Suppressor macrophage treated with lipopolysaccharide for 4 hours (primary cell): ENCODE measurements around the gene CALML5.
A peak's percentile ranks its signal among the peaks of the same experiment; 100 is the strongest.
"Not testable (repeated sequence)": the region's sequence is repeated elsewhere in the genome, so short reads cannot be mapped to it uniquely, and the experiment has no call there.

ENCODE experiments used
- DNase-seq: peaks from one replicate; pipeline ENCODE4 v3.0.0-alpha.2; 2020

CALML5 gene

DNA sequence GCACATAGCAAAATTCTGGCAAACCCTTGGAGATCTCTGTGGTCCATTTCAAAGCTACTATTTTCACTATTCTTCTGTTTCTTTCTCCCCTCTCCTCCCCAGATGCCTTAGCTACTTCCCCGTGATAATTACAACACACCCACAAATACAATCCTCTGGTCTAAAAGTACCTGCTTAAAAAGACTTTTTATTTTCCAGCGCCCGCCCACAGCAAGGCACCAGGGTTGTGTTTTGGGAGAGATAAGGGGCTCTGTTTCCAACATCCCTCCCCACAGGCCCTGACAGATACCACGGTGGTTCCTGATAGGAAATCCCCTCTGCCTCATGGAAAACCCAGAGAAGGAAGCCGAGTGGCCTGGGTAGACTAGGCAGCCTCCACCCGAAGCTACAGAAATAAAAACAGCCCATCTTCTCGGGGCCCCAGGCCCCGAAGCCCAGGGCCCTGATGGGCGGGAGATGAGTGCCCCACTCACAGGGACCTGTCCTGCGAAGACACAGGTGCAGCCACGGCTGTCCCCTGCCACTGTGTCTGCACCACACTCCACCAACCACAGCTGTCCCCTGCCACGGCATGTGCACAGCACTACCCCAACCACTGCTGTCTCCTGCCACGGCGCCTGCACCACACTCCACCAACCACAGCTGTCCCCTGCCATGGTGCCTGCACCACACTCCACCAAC, 19.7 kb downstream of the CALML5 start:
- peak; percentile 26 for DNase-seq

DNA sequence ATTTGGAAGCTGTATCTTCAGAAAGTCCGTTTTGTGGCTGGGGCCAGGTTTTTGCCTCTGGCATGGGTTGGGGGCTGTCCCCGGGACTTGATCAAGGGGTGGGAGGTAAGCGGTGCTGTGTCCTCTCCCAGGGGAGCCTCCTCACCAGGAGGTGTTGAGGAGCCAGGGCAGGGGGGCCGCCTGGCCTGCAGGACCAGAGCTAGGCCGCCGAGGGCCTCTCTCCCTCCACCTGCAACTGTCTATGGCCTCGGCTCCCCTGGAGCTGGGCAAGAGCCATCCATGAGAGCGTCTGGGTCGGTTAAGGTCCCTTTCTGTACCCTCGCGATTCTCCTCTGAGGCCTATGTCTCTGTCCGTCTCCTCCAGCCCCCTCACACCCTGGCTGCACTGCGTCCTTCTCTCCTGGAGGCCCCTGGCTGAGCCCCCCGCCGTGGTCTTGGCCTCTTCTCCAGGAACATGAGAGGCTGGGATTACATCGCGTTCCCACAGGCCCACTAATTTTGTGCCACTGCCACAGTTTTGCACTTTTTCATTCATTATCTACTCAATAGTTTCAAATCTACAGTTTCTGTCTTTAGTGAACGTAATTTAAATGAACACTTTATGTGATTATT, 20.6 kb downstream of the CALML5 start:
- DNase-seq, result no peak

DNA sequence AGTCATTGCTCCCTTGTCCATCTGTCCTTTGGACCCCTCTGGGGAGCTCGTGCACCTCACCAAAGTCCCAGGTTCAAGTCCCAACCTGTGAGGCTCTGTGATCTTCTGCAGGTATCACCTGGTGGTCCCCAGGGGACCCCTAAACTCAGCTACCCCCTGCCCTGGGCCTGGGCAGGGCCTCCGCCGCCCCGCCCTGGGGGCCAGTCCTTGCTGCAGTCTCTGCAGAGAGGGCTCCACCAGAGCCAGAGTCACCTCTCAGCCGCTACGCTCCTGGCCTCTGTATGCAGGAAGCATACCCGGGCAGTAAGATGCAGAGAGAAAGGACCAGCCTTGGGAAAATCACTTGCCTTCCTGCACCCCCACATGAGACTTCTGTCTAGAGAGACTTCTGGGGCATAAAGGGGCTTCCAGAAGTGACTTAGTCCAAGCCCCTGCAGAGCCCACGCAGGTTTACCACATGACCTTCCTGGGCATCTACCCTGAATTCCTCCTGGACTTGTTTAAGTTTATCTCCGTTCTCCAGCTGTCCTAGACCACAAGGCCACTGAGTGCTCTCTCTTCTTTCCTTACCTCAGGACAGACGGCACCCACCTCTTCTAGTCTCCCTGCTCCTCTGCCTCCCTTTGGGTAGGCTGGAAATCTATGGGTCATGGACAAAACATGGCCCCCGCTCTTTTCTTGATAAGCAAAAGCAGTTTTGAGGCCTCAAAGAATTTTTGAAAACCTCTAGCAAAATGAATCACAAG, 21.2 kb downstream of the CALML5 start:
- DNase-seq, result no peak

DNA sequence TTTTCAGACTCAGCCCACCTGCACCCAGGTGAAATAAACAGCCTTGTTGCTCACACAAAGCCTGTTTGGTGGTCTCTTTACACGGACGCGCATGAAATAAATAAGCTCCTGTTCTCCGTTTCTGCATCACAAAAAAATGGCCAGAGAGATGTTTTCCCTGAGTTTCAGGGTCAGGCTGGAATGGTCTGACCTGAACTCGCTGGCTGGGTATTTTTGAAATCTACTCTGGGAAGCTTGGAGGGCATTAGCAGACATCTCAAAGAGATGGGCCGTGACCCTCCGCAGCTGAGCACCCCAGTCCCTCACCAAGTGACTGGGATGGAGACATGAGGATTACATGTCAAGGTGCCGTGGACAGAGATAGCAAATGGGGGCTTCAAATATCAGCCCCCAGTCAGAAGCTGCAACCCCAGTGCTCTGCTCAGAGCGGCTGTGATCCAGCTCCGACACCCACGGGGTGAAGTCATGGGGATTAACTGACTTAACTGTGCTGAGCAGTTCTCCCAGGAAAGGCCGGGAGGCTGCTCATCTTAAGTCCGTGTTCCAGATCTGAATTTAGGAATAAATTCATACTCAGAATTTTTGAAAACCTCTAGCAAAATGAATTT, 22.3 kb downstream of the CALML5 start:
- no peak for DNase-seq

DNA sequence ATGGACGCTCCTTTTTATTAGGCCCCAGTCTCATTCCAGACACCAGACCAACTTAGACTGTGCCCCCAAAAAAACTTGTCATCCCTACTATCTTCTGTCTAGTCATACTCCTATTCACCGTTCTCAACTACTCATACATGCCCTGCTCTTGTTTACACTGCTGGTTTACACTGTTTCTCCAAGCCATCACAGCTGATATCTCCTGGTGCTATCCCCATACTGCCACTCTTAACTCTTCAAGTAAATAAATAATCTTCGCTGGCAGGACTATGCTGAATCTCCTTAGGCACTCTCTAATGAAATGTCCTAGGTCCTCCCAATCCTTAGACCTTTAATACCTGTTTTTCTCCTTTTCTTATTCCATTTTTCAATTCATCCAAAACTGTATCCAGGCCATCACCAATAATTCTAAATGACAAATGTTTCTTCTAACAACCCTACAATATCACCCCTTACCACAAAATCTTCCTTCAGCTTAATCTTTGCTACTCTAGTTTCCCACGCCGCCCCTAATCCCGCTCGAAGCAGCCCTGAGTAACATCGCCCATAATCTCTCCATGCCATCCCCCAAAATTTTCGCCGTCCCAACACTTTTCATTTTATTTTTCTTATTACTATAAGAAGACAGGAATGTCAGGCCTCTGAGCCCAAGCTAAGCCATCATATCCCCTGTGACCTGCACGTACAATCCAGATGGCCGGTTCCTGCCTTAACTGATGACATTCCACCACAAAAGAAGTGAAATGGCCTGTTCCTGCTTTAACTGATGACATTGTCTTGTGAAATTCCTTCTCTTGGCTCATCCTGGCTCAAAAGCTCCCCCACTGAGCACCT, 23.2 kb downstream of the CALML5 start:
- not testable (repeated sequence) for DNase-seq

DNA sequence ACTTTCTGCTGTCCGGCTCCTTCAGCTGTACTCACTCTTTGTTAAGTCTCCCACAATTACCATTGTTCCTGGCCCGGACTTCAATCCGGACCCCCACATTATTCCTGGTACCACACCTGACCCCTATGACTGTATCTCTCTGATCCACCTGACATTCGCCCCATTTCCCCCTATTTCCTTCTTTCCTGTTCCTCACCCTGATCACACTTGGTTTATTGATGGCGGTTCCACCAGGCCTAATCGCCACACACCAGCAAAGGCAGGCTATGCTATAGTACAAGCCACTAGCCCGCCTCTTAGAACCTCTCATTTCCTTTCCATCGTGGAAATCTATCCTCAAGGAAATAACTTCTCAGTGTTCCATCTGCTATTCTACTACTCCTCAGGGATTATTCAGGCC, 24.3 kb downstream of the CALML5 start:
- not testable (repeated sequence) for DNase-seq

DNA sequence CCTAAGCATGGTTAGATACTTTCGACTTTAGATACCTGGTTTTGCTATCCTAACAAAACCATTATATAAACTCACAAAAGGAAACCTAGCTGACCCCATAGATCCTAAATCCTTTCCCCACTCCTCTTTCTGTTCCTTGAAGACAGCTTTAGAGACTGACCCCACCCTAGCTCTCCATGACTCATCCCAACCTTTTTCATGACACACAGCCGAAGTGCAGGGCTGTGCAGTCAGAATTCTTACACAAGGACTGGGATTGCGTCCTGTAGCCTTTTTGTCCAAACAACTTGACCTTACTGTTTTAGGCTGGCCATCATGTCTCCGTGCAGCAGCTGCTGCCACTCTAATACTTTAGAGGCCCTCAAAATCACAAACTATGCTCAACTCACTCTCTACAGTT, 24.7 kb downstream of the CALML5 start:
- DNase-seq, result not testable (repeated sequence)

DNA sequence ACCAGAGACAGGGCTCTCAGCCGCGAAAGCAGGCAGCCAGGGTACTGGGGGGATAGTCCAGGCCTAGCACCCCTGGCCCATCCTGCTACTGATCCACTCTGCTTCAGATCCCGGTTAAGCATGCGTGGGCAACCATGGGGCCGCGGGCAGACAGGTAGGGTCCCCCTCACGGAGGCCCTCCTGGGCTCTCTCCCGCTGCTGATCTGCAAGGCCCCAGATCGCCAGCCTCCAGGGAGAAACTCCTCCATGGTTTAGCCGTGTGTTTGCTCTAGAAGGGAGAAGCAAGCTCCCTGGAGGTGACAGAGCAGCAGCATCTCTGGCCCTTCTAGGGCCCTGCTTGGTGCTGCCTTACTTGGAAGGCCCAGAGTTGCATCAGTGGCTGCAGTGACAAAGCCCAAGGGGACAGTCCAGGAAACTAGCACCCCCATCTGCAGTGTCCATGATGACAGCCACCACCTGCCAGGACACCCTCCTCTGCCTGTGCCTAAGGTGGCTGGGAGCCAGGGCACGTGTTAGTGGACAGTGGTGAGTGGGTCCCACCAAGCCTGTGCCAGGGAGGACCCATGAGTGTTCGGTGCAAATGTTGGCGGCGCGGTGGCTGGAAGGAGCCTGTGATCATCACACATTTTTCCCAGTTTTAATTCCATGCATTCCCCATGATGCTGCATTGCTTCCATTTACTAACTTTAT, 29.2 kb downstream of the CALML5 start:
- no peak for DNase-seq

DNA sequence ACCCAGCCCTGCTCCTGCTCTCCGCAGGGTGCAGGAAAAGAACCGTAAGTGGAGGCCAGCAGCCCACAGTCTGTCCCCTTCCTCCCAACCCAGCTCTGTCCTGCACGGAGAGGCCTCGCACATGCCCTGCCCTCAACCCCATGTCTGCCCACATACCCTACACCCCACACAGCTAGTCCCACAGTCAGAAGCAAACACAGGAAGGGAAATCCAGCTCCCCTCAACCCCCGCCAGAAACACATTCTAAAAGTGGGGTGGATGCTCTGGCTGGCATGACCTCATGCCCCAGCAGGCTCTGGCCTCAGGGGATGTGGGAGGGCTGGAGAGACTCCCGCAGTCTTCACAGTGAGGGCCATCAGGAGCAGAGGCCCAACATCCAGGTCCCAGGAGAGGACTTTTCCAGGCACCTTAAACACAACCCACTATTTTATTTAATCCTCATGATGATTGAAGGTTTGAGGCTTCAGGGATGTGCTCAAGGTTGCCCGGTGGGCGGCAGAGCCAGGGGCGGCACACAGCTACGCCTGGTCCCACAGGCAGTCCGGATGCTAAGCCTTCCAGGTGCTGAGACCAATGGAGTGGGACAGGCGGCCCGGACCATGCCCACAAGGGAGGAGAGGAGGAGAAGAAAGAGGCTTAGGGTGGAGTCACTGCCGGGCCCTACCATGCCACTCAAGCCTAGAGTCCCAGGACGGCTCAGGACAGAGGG, 29.9 kb downstream of the CALML5 start:
- no peak for DNase-seq

DNA sequence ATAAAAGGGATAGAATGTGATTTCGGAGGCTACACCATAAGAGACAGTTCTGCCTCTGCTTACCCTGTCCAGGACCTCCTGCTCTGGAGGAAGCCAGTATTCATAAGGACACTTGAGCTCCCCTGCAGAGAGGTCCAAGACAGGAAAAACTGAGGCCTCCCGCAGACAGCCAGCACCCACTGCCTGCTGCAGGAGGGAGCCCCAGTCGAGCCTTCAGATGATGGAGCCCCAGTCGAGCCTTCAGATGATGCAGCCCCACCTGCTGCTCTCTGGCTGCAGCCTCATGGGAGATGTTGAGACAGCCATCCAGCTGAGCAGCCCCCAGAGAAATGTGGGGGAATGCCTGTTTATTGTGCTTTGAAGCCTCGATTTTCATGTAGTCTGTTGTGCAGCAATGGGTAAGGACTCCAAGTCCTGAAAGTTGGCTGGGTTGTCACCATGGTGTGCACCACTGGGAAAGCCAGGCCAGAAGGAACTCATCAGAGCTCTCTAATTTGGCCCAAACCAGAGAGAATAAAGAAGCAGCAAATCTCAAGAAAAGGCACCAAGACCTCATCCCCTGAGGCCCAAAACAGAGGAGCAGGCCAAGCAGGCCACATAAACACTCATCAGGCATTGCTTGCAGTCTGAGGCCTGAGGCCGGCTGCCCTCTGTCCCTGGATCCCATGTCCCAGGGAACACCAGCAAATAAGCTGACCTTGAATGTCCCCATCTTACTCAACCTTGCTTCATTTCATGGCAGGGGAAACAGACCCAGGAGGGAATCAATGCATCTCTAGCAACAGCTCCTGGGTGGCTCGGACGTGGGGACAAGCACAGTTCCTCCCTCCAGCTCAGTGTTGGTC, 30.9 kb downstream of the CALML5 start:
- DNase-seq, result no peak

DNA sequence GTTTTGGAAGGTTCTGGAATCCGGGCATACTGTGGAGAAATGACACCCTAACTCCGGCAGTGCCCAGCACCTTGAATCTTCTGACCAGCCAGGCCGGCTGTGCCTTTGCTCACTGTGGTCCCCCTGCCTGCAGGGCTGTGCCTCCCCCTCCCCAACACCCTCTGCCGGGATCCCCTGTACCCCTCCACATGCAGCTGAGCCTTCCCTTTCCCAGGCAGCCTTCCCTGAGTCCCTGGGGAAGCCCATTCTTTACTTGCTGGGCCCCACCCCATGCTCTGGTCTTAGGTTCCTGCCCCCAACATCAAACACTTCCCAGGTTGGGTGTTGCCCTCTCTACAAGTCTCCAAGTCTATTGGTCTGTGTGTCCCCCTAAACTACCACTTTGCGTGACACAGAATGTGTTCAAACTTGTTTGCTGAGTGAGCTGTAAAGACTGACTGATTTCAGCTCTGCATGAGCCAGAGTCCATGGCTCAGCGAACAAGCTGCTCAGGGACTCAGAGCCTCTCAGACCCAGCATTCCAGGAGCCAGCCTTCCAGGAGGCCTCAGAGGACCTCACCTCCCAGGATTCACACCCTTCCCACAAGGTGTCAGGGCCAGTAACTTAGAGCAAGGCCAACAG, 31.6 kb downstream of the CALML5 start:
- DNase-seq, result no peak

DNA sequence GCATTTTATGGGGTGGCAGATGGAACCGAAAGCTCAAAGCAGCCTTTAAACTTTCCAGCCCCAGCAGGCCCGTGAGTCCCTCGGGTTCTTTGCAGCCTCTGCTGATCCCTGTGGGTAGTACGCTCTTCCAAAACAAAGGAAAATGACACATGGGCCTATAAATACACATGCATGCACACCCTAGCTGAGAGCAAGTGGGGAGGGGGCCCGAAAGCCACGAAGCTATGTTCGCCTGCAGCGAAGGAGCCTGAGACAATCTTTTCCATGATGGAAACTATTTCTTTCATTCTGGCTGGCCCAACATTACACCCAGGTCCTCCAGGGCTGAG, 32.2 kb downstream of the CALML5 start:
- no peak for DNase-seq

DNA sequence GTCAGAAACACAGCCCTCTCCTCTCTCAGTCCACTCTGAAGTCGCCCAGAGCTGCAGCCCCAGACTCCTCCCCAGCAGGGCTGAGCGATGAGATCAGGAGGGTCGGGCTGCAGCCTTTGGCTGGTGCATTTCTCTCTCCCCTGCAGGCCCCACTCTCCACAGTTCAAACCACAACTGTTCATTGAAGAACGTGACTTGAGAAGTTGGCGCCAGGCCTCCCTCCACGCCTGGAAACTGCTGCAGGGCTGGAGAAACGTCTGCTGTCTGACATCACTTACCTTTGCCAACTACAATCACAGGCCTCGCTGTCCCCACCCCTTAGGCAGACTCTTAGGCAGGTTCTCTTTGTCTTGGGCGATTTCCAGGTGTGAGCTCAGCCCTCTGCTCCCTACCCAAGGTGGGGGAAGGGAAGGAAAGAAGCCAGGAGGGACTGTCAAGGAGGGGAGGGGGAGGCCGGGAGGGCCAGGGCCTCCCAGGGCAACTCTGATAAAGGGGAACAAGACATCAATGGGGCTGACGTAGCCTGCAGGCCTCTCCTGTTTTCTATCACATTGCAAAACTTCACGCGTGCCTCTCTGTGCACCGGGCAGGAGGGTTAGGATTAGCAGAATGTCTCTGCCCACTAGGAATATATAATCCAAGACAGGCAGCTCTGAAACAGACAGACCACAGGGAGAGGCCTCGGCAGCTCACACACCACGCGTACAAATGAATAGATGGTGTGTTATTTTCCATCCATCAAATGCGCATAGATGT, 32.7 kb downstream of the CALML5 start:
- no peak for DNase-seq

DNA sequence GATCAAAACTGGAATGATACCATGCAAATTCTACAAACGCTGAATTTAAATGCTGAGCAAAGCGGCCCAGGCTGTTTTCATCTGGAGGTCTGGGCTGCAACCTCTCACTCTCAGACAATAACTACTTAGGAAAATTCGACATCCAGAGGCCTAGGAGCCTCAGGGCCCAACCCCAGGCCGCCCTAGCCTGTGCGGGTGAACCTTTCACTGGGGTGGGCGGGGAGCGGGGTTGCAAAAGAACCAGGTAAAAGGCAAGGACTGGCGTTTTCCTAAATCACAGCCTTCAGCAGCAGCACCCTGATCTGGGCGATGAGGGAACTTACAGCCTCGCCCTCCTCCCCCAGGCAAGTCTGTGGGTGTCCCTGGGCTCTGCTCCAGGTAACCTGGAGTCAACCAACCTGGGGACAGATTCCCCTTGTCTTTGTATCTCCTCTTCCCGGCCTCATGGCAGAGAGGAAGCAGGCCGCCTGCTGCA, 33.4 kb downstream of the CALML5 start:
- no peak for DNase-seq

DNA sequence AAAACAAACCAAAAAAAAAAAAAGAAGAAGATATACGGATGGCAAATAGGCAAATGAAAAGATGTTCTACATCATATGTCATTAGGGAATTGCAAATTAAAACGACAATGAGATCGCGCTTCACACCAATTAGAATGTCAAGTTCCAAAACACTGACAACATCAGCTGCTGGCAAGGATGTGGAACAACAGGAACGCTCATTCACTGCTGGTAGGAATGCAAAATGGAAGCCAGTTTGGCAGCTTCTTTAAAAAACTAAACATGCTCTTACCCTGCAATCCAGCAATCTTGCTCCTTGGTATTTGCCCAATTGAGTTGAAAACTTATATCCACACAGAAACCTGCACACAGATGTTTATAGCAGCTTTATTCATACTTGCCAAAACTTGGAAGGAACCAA, 34.8 kb downstream of the CALML5 start:
- no peak for DNase-seq

DNA sequence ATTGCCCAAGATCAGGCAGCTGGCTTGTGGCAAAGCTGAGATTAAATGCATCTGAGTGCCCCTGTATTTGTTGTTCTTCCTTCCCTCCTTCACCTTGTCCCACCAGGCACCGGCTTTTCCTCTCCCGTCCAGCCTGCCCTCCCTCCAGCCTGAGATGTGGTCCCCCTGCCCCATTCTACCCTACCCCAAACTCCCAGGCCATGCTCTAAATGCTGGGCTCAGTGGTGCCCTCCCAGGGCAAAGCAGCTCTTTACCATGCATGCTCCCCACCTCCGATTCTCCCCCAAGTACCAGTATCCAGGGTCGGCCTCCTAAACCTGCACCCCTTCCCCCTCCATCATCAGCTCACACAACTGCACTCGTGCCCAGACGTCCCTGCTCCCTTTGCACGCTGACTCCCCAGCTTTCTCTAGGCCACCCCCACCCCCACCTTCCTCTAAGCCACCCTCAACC, 36.5 kb downstream of the CALML5 start:
- no peak for DNase-seq

DNA sequence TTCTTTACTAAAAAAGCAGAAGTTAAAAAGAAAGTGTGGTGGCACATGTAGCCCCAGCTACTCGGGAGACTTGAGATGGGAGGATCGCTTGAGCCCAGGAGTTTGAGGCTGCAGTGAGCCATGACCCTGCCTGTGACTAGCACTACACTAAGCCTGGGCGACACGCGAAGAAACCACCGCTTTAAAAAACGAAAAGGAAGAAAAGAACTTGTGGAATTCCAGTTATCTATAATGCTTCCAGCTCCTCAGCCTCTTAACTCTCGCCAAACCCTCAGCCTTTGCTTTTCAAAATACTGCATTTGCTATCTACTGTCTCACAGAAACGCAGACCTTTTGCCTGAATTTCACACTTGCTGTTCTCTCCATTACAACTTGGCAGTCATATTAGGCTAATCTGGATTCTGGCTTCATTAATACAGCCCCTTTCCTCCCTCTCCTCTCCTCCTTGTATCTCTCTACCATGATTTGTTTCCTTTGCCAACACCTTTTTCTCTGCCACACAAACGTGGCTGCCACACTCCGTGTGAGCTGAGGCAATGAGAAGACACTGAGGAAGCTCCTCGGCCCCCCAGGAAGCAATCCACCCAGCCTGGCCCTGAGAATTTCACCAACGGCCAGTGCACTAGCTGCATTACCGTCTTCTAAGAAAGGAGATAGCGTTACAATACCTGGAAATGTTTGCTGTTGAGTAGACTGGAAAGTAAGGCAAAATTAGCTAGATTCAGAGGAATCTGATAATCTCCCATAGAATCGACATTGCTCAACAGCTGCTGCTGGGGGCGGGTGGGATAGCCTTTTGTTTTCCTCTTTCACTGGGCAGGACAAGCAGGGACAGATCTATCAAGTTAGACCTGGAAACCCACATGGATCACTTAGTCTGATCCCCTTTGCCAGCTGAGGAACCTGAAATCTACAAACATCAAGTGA, 37.2 kb downstream of the CALML5 start:
- DNase-seq, result no peak

DNA sequence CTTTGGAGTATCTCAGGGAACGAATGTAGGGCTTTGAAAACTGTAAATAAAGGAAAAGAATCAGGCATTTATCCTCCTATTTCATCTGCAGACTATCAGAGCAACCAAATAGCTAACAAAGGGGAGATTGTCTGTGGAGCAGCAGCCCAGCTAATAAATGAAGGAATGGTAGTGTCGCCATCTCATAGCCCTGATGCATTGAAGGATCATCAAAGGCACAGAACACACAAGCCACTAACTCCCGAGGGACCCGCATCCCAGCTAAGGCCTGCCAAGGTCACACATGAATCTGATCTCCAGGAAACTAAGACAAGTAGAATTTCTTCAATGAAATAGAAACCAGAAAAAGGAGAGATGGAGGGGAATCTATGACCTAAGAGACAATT, 38.2 kb downstream of the CALML5 start:
- no peak for DNase-seq
